Suprapubic skin (tissue), 4 donors: ENCODE data around the gene SPAG6. TPM values are rescaled to one million over a fixed set of nuclear protein-coding genes. Genes with fewer than 3 reads are reported as not detected.
"Not testable (repeated sequence)": the region's sequence is repeated elsewhere in the genome, so short reads cannot be mapped to it uniquely, and the experiment has no call there.

Experiments
- DNase-seq, 2 donors: peaks; one replicate each; pipeline ENCODE4 v3.0.0-alpha.2; 2019; ENCODE audit warnings: low spot score in 2 of 2
- H3K27ac ChIP-seq: fragments of 200-600 bp; sonication (generic); one replicate; pipeline ENCODE4 v1.5.1; 2019
- H3K27me3 ChIP-seq: fragments of 200-600 bp; sonication (generic); one replicate; pipeline ENCODE4 v1.5.1; 2019
- H3K36me3 ChIP-seq: fragments of 200-600 bp; sonication (generic); one replicate; pipeline ENCODE4 v1.5.1; 2019
- H3K4me1 ChIP-seq: fragments of 200-600 bp; sonication (generic); one replicate; pipeline ENCODE4 v1.5.1; 2019
- H3K4me3 ChIP-seq: fragments of 200-600 bp; sonication (generic); one replicate; pipeline ENCODE4 v1.5.1; 2019; ENCODE audit warnings: mild to moderate bottlenecking
- H3K9me3 ChIP-seq: fragments of 200-600 bp; sonication (generic); one replicate; pipeline ENCODE4 v1.5.1; 2019
- EP300 ChIP-seq: sonication (generic); formaldehyde crosslinking; IDR thresholded peaks from one replicate; pipeline ENCODE4 v1.6.1; 2017; ENCODE audit warnings: antibody characterized with exemption
- POLR2A ChIP-seq, 2 donors: fragments of 450-650 bp; IDR thresholded peaks; one replicate each; pipeline ENCODE4 v1.6.1; 2017; ENCODE audit warnings: antibody characterized with exemption in 2 of 2, mild to moderate bottlenecking in 2 of 2, moderate library complexity in 2 of 2
- POLR2AphosphoS5 ChIP-seq, 3 donors: sonication (generic); formaldehyde crosslinking; IDR thresholded peaks; one replicate each; pipeline ENCODE4 v1.6.1; 2017; ENCODE audit warnings: antibody characterized with exemption in 3 of 3
- WGBS: methylation state at CpG from one replicate; pipeline ENCODE4 v1.1.5; 2018; 5-methylcytosine and 5-hydroxymethylcytosine counted together
- total RNA-seq, 4 donors: library from RNA; depleted of rRNA; stranded (reverse); fragments of >200 nt; gene quantifications; one replicate each; pipeline ENCODE4 v1.1.0, GENCODE V29; 2016
- TF ChIP-seq, protein P1 (sequence below), 2 donors: fragments of 200-600 bp in 1 of 2; fragments of 450-650 bp in 1 of 2; sonication (generic) in 1 of 2; IDR thresholded peaks; one replicate each; pipeline ENCODE4 v1.5.1; 2016 to 2019; ENCODE audit warnings: antibody characterized with exemption in 2 of 2, mild to moderate bottlenecking in 1 of 2, moderate library complexity in 1 of 2

SPAG6 gene
- total RNA-seq, 4 donors from 2014 or later, result 0.34 to 1.1 (median 0.72) TPM; not detected in 1

DNA sequence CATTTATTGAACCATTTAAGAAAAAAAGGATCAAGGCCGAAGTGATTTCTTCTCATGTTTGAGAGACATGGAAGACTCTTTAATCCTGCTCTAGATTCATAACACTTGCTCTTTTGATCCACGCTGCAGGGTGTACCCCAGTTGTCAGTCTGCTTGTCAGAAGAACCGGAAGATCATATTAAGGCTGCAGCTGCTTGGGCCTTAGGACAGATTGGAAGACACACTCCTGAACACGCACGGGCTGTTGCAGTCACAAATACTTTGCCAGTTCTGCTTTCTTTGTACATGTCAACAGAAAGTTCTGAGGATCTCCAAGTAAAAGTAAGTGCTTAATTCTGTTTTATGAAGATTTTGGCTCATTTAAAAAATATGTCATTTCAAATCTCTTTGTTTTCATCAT, 46.3 kb downstream of the SPAG6 start:
- H3K27ac ChIP-seq, result no peak overlapping the region
- H3K27me3 ChIP-seq, result peaks cover 8% of the 10 kb centered on the region
- no peaks in the 10 kb centered on the region for H3K4me1 ChIP-seq
- DNase-seq, result no peak
- 86% methylated on average over 5 of the region's 5 CpGs for WGBS
- no peak overlapping the region for H3K4me3 ChIP-seq
- H3K9me3 ChIP-seq, result no peaks in the 10 kb centered on the region
- no peak for TF ChIP-seq POLR2A (IDR thresholded peaks at IDR 0.05)
- TF ChIP-seq, protein P1, sequence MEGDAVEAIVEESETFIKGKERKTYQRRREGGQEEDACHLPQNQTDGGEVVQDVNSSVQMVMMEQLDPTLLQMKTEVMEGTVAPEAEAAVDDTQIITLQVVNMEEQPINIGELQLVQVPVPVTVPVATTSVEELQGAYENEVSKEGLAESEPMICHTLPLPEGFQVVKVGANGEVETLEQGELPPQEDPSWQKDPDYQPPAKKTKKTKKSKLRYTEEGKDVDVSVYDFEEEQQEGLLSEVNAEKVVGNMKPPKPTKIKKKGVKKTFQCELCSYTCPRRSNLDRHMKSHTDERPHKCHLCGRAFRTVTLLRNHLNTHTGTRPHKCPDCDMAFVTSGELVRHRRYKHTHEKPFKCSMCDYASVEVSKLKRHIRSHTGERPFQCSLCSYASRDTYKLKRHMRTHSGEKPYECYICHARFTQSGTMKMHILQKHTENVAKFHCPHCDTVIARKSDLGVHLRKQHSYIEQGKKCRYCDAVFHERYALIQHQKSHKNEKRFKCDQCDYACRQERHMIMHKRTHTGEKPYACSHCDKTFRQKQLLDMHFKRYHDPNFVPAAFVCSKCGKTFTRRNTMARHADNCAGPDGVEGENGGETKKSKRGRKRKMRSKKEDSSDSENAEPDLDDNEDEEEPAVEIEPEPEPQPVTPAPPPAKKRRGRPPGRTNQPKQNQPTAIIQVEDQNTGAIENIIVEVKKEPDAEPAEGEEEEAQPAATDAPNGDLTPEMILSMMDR (IDR thresholded peaks at IDR 0.05), result no peak
- no peak for TF ChIP-seq EP300
- TF ChIP-seq POLR2AphosphoS5 (IDR thresholded peaks at IDR 0.05), result no peak
- H3K36me3 ChIP-seq, result no peaks in the 10 kb centered on the region

DNA sequence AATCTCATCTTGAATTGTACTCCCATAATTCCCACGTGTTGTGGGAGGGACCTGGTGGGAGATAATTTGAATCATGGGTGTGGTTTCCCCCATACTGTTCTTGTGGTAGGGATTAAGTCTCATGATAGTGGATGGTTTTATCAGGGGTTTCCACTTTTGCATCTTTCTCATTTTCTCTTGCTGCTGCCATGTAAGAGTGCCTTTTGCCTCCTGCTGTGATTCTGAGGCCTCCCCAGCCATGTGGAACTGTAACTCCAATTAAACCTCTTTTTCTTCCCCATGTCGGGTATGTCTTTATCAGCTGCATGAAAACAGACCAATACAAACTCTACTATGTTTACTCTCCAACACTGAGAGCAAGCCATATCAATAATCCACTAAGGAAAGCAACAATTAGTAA, 50.9 kb downstream of the SPAG6 start:
- H3K9me3 ChIP-seq, H3K27ac ChIP-seq, H3K4me1 ChIP-seq, H3K36me3 ChIP-seq, H3K4me3 ChIP-seq, DNase-seq, H3K27me3 ChIP-seq: not testable (repeated sequence)
- WGBS, result 73% methylated on average over 2 of the region's 2 CpGs

DNA sequence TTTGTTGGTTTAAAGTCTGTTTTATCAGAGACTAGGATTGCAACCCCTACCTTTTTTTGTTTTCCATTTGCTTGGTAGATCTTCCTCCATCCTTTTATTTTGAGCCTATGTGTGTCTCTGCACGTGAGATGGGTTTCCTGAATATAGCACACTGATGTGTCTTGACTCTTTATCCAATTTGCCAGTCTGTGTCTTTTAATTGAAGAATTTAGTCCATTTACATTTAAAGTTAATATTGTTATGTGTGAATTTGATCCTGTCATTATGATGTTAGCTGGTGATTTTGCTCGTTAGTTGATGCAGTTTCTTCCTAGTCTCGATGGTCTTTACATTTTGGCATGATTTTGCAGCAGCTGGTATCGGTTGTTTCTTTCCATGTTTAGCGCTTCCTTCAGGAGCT, 61.6 kb downstream of the SPAG6 start:
- not testable (repeated sequence) for H3K36me3 ChIP-seq, H3K27me3 ChIP-seq, DNase-seq, H3K4me1 ChIP-seq, H3K9me3 ChIP-seq, H3K4me3 ChIP-seq, H3K27ac ChIP-seq
- 98% methylated on average over 3 of the region's 5 CpGs for WGBS

DNA sequence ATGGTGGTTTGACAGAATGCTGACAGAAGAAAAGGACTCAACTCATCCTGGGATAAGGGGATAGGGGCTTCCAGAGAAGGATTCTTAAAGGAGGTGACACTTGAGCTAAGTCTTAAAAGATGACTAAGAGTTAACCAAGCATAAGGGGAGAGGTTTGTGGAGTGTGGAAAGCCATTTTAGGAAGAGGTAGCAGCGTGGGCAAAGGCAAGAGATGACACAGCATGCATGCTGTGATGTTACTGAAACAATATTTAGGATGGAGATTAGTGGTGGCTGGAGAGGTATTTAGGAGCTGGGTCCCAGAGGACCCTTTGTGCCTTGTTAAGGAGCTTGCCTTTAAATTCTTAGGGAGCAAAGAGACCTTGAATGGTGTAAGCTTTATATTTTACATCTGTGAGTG, 65.1 kb downstream of the SPAG6 start:
- WGBS, result 44% methylated on average over 1 of the region's 1 CpG
- no peaks in the 10 kb centered on the region for H3K36me3 ChIP-seq
- peaks cover 3% of the 10 kb centered on the region for H3K9me3 ChIP-seq
- no peaks in the 10 kb centered on the region for H3K4me1 ChIP-seq
- H3K4me3 ChIP-seq, result no peak overlapping the region
- no peak for DNase-seq
- H3K27ac ChIP-seq, result no peak overlapping the region
- TF ChIP-seq POLR2A (IDR thresholded peaks at IDR 0.05), result no peak
- TF ChIP-seq, protein P1 (IDR thresholded peaks at IDR 0.05), result no peak
- H3K27me3 ChIP-seq, result peaks cover 4% of the 10 kb centered on the region

DNA sequence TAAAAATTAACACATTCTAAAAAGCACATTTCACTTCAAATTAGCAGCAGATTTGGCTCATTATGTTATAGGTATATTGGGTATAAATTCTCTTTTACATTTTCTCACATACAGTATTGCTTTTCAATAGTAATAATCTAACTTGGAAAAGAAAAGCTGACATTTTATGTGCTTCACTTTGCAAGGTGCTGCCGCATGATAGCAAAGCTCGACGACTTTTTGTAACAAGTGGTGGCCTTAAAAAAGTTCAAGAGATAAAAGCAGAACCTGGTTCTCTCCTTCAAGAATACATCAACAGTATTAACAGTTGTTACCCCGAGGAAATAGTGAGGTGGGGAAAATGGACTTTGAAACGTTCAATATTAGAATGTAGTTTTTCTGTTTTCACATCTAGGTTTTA, 65.5 kb downstream of the SPAG6 start:
- H3K4me1 ChIP-seq, result no peaks in the 10 kb centered on the region
- peaks cover 3% of the 10 kb centered on the region for H3K9me3 ChIP-seq
- WGBS, result 83% methylated on average over 5 of the region's 5 CpGs
- DNase-seq, result no peak
- peaks cover 4% of the 10 kb centered on the region for H3K27me3 ChIP-seq
- no peak overlapping the region for H3K4me3 ChIP-seq
- no peak overlapping the region for H3K27ac ChIP-seq
- no peak for TF ChIP-seq EP300
- no peak for TF ChIP-seq POLR2A (IDR thresholded peaks at IDR 0.05)
- TF ChIP-seq, protein P1 (IDR thresholded peaks at IDR 0.05), result no peak
- TF ChIP-seq POLR2AphosphoS5 (IDR thresholded peaks at IDR 0.05), result no peak
- H3K36me3 ChIP-seq, result no peaks in the 10 kb centered on the region

DNA sequence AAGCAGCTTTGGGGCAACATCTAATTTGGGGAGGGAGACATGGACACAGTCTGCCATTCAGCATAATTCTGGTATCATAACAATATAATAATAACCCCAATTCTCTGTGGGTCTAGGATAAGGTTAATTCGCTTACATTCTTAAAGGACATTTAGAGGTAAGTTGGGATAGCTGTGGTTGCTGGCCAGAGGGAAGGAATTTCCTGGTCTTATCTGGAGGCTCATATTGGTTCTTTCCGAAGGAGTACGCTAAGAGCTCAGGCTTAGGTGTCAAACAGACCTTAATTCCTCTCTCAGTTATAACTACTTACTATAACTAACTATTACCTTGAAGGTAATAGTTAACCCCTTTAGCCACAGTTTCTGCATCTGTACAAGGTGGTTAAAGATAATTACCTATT, 68.8 kb downstream of the SPAG6 start:
- no peaks in the 10 kb centered on the region for H3K4me1 ChIP-seq
- TF ChIP-seq, protein P1 (IDR thresholded peaks at IDR 0.05), result no peak
- TF ChIP-seq POLR2AphosphoS5 (IDR thresholded peaks at IDR 0.05) (no peak), POLR2A (IDR thresholded peaks at IDR 0.05) (no peak), EP300 (no peak)
- H3K27ac ChIP-seq, result no peak overlapping the region
- no peak for DNase-seq
- H3K36me3 ChIP-seq, result no peaks in the 10 kb centered on the region
- no peaks in the 10 kb centered on the region for H3K9me3 ChIP-seq
- WGBS, result 87% methylated on average over 3 of the region's 3 CpGs
- H3K4me3 ChIP-seq, result no peak overlapping the region
- H3K27me3 ChIP-seq, result peaks cover 4% of the 10 kb centered on the region
